HCT116 (cell line): ENCODE measurements around the gene PDE4D. TPM values are rescaled to one million over a fixed set of nuclear protein-coding genes. Genes with fewer than 3 reads are reported as not detected.

ENCODE experiments used
- ATAC-seq: fragments of 200-7000 bp; cut with Tn5 transposase; 2 replicates; pipeline ENCODE4 v1.9.1; 2020; ENCODE audit warnings: mild to moderate bottlenecking, moderate library complexity
- BruUV-seq: library from RNA; stranded (reverse); fragments of 400-500 nt; replicated peaks from 2 replicates; lab custom pipeline; 2021; lab: Mats Ljungman, UMichigan
- CTCF ChIA-PET: fragments of 300-600 bp; sonication (Branson Sonifier 250); formaldehyde crosslinking; loops from one replicate; lab custom pipeline; 2021; ENCODE audit warnings: antibody characterized with exemption; lab: Charles Lee
- POLR2A ChIA-PET: fragments of 300-600, 350-600 bp; sonication (Branson Sonifier 250); formaldehyde crosslinking; loops from one replicate; lab custom pipeline; 2021; ENCODE audit warnings: antibody characterized with exemption; lab: Charles Lee
- RAD21 ChIA-PET, 2 experiments: fragments of 300-600 bp; sonication (Branson Sonifier 250); formaldehyde crosslinking; loops; one replicate each; lab custom pipeline; 2023; ENCODE audit warnings: low total read pairs in 2 of 2; ENCODE audit not compliant: uncharacterized antibody in 2 of 2, unreplicated experiment in 2 of 2, low non-redundant PET in 1 of 2; lab: Charles Lee
- DNase-seq: peaks from one replicate; pipeline ENCODE4 v3.0.0-alpha.2; 2010; ENCODE audit warnings: low read depth, low spot score
- H2AFZ ChIP-seq: fragments of 200-600 bp; shearing (Covaris generic), sonication (generic); 2 replicates; pipeline ENCODE4 v1.6.1; 2017; ENCODE audit warnings: low read depth, mixed run types, mixed read lengths, antibody characterized with exemption, low read length; ENCODE audit not compliant: poor library complexity, severe bottlenecking
- H3K27ac ChIP-seq: 2 replicates; pipeline ENCODE4 v1.5.1; 2012; ENCODE audit warnings: low read depth, low read length
- H3K27me3 ChIP-seq: fragments of 200-600 bp; sonication (generic); 2 replicates; pipeline ENCODE4 v1.6.1; 2016; ENCODE audit warnings: mixed run types, low read length, mixed read lengths; ENCODE audit not compliant: insufficient read depth
- H3K36me3 ChIP-seq, 2 experiments: fragments of 200-500 bp in 1 of 2; fragments of 200-600 bp in 1 of 2; sonication (Bioruptor generic) in 1 of 2; sonication (generic) in 1 of 2; 2 replicates each; pipeline versions ENCODE4 v1.5.1 to v1.6.1; 2014 to 2016; ENCODE audit warnings: low read length in 2 of 2, inconsistent platforms in 1 of 2, mixed read lengths in 1 of 2, mixed run types in 1 of 2; ENCODE audit not compliant: insufficient read depth in 2 of 2, control insufficient read depth in 1 of 2
- H3K4me1 ChIP-seq, 2 experiments: fragments of 200-600 bp in 1 of 2; sonication (generic) in 1 of 2; 2 replicates each; pipeline versions ENCODE4 v1.5.1 to v1.6.1; 2012 to 2017; ENCODE audit warnings: low read length in 2 of 2, inconsistent platforms in 1 of 2, mild to moderate bottlenecking in 1 of 2, mixed read lengths in 1 of 2, mixed run types in 1 of 2, moderate library complexity in 1 of 2; ENCODE audit not compliant: insufficient read depth in 2 of 2, control insufficient read depth in 1 of 2
- H3K4me2 ChIP-seq: fragments of 200-600 bp; sonication (generic); 2 replicates; pipeline ENCODE4 v1.6.1; 2017; ENCODE audit warnings: mixed run types, low read length, mixed read lengths
- H3K4me3 ChIP-seq, 2 experiments: fragments of 200-600 bp in 1 of 2; sonication (generic) in 1 of 2; replicated peaks in 1 of 2; 2 replicates each; pipeline ENCODE4 v1.5.1; 2011 to 2016; ENCODE audit warnings: low read length in 2 of 2, control low read depth in 1 of 2, low read depth in 1 of 2, mild to moderate bottlenecking in 1 of 2, mixed read lengths in 1 of 2, mixed run types in 1 of 2
- H3K79me2 ChIP-seq: fragments of 200-600 bp; sonication (generic); 2 replicates; pipeline ENCODE4 v1.6.1; 2017; ENCODE audit warnings: mild to moderate bottlenecking, mixed run types, low read length, moderate library complexity, mixed read lengths; ENCODE audit not compliant: insufficient read depth
- H3K9ac ChIP-seq: fragments of 200-600 bp; sonication (generic); 2 replicates; pipeline ENCODE4 v1.6.1; 2016; ENCODE audit warnings: low read length, mixed read lengths
- H3K9me2 ChIP-seq: fragments of 200-600 bp; sonication (generic), shearing (Covaris generic); 2 replicates; pipeline ENCODE4 v1.6.1; 2017; ENCODE audit warnings: mixed run types, mild to moderate bottlenecking, moderate library complexity; ENCODE audit not compliant: insufficient read depth
- H3K9me3 ChIP-seq, 2 experiments: fragments of 200-500 bp in 1 of 2; fragments of 200-600 bp in 1 of 2; sonication (Bioruptor generic) in 1 of 2; sonication (generic) in 1 of 2; 2 replicates each; pipeline ENCODE4 v1.6.1; 2014 to 2017; ENCODE audit warnings: low read length in 2 of 2, mixed read lengths in 2 of 2, inconsistent platforms in 1 of 2, low read depth in 1 of 2, mild to moderate bottlenecking in 1 of 2, mixed run types in 1 of 2, moderate library complexity in 1 of 2; ENCODE audit not compliant: control insufficient read depth in 1 of 2, insufficient read depth in 1 of 2
- H4K20me1 ChIP-seq: fragments of 200-600 bp; sonication (generic), shearing (Covaris generic); 2 replicates; pipeline ENCODE4 v1.6.1; 2017; ENCODE audit warnings: mixed run types, mild to moderate bottlenecking, moderate library complexity; ENCODE audit not compliant: insufficient read depth
- ATF3 ChIP-seq: IDR thresholded peaks from 2 replicates; pipeline ENCODE4 v1.6.1; 2012
- CBX3 ChIP-seq: IDR thresholded peaks from 2 replicates; pipeline ENCODE4 v1.6.1; 2012; ENCODE audit warnings: low read depth
- CEBPB ChIP-seq: IDR thresholded peaks from 2 replicates; pipeline ENCODE4 v1.6.1; 2012; ENCODE audit warnings: low read depth
- ELF1 ChIP-seq: IDR thresholded peaks from 2 replicates; pipeline ENCODE4 v1.6.1; 2012; ENCODE audit warnings: low read depth, borderline replicate concordance
- EZH2 ChIP-seq: fragments of 200-600 bp; sonication (generic); IDR thresholded peaks from 2 replicates; pipeline ENCODE4 v1.6.1; 2017; ENCODE audit warnings: antibody characterized with exemption, mixed run types
- EZH2phosphoT487 ChIP-seq: fragments of 200-600 bp; IDR thresholded peaks from 2 replicates; pipeline ENCODE4 v1.6.1; 2018; ENCODE audit warnings: antibody characterized with exemption, borderline replicate concordance
- POLR2AphosphoS5 ChIP-seq: IDR thresholded peaks from 2 replicates; pipeline ENCODE4 v1.6.1; 2011; ENCODE audit warnings: mild to moderate bottlenecking, low read depth, low read length, moderate library complexity
- RAD21 ChIP-seq: IDR thresholded peaks from 2 replicates; pipeline ENCODE4 v1.6.1; 2012; ENCODE audit warnings: low read depth, mild to moderate bottlenecking
- SP1 ChIP-seq: IDR thresholded peaks from 2 replicates; pipeline ENCODE4 v1.6.1; 2012; ENCODE audit warnings: low read depth
- SRF ChIP-seq: IDR thresholded peaks from 2 replicates; pipeline ENCODE4 v1.6.1; 2012; ENCODE audit warnings: low read depth
- TCF7L2 ChIP-seq: IDR thresholded peaks from 2 replicates; pipeline ENCODE4 v1.7.0; 2011; ENCODE audit warnings: borderline replicate concordance, inconsistent platforms; ENCODE audit not compliant: insufficient read depth, insufficient read length; ENCODE audit errors: extremely low read depth
- YY1 ChIP-seq: IDR thresholded peaks from 2 replicates; pipeline ENCODE4 v1.6.1; 2011; ENCODE audit warnings: low read length, low read depth, moderate library complexity, mild to moderate bottlenecking; ENCODE audit not compliant: insufficient replicate concordance; ENCODE audit errors: extremely low read depth
- ZBTB33 ChIP-seq: IDR thresholded peaks from 2 replicates; pipeline ENCODE4 v1.6.1; 2011; ENCODE audit warnings: mild to moderate bottlenecking, low read length, moderate library complexity; ENCODE audit not compliant: insufficient replicate concordance; ENCODE audit errors: extremely low read depth
- intact Hi-C: fragments of 100-400 bp; cut with micrococcal nuclease; formaldehyde crosslinking; loops from 2 replicates; pipeline ENCODE4 v1.10.0; 2022
- total RNA-seq: library from RNA; stranded (reverse); gene quantifications from one replicate; pipeline ENCODE4 v1.2.1, GENCODE V29; 2021; ENCODE audit not compliant: unreplicated experiment

PDE4D gene
- total RNA-seq, 1 experiment from 2014 or later = 1.1 TPM

DNA sequence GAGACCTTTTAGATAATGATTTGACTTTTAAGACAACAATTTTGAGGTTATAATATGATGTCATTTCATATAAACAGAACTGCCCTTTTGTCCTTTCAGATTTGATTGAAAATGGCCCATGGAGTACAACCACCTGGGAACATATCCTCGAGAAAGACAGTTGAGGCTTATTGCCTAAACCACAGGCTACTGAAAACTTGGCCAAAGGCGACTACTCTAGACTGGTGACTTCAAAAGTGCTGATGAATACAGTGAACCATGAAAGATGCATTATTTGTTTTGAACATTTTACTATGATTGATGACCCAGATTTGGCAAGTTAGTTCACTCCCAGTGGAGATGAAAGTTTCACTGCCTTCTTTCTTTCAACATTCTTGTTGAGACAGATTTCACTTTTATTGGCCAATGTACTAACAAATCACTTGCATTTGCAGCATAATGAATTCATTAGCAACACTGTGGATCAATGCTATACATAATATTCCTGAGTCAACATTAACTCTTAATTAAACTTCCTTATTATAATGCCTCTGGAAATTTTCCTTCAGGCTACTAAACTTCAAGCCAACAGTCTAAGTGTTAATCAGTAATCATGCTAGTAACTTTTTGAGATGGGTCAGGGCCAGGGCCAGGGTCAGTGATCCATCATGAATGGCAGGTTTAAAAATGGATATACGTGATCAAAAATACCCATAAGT is 830.4 kb downstream of the PDE4D start:
- H3K27me3 ChIP-seq = peaks cover 31% of the 10 kb centered on the region; the same call in 1 of the 2 replicates
- POLR2A ChIA-PET = no interaction called here
- no peaks in the 10 kb centered on the region for H3K9me2 ChIP-seq
- intact Hi-C loops = no loop called here
- RAD21 ChIA-PET = no interaction called here
- CTCF ChIA-PET = no interaction called here
- no peak overlapping the region for H3K9ac ChIP-seq
- no peak overlapping the region for H3K4me3 ChIP-seq
- H3K36me3 ChIP-seq = no peaks in the 10 kb centered on the region
- no peak for ATAC-seq
- no peak overlapping the region for H3K27ac ChIP-seq
- no peak for DNase-seq
- H2AFZ ChIP-seq = no peak overlapping the region
- no peak overlapping the region for H3K4me2 ChIP-seq
- H3K9me3 ChIP-seq = no peaks in the 10 kb centered on the region
- no peaks in the 10 kb centered on the region for H4K20me1 ChIP-seq
- no TSS peak for BruUV-seq
- no peaks in the 10 kb centered on the region for H3K4me1 ChIP-seq
- TF ChIP-seq TCF7L2 (no peak), EZH2phosphoT487 (no peak), YY1 (no peak), SP1 (no peak), SRF (no peak), ELF1 (no peak), POLR2AphosphoS5 (no peak), ATF3 (no peak), CEBPB (no peak), CBX3 (no peak), ZBTB33 (no peak), EZH2 (no peak), RAD21 (no peak)
- no peaks in the 10 kb centered on the region for H3K79me2 ChIP-seq
